ENCODE data around the gene DLG5. TPM values are rescaled to one million over a fixed set of nuclear protein-coding genes. Genes with fewer than 3 reads are reported as not detected.

DLG5 gene
- total RNA-seq, 1 experiment from 2014 or later = 31.7 TPM

- no peaks in the 10 kb centered on the region for H3K36me3 ChIP-seq (replicated peaks; ENCODE audit: control insufficient read depth, insufficient read depth, low read length)
- DNase-seq = no peak
Observed at GRCh38 chr10:77932016-77932715, 5.6 kb upstream of the DLG5 start.

GRCh38 chr10:77927402-77928246 lies 1.1 kb upstream of the DLG5 start:
- H3K36me3 ChIP-seq (replicated peaks; ENCODE audit: control insufficient read depth, insufficient read depth, low read length) = no peaks in the 10 kb centered on the region
- peak overlapping the region; percentile 86 for H3K4me3 ChIP-seq (ENCODE audit: insufficient read depth, low read depth, low read length)
- no peaks in the 10 kb centered on the region for H3K27me3 ChIP-seq (ENCODE audit: control insufficient read depth, insufficient read depth, low read length)
- DNase-seq = no peak

More at GRCh38 chr10:77932016-77932715, 5.6 kb upstream of the DLG5 start:
- Histone ChIP-seq H3K27me3 (ENCODE audit: control insufficient read depth, insufficient read depth, low read length) (no peaks in the 10 kb centered on the region), H3K4me3 (ENCODE audit: insufficient read depth, low read depth, low read length) (no peak overlapping the region)

GRCh38 chr10:77925795-77926565 lies 575 bp downstream of the DLG5 start:
- Histone ChIP-seq H3K4me3 (ENCODE audit: insufficient read depth, low read depth, low read length) (peak overlapping the region; percentile 86), H3K27me3 (ENCODE audit: control insufficient read depth, insufficient read depth, low read length) (no peaks in the 10 kb centered on the region), H3K36me3 (replicated peaks; ENCODE audit: control insufficient read depth, insufficient read depth, low read length) (no peaks in the 10 kb centered on the region)
- peak; percentile 83 for DNase-seq

GRCh38 chr10:77925410-77925794 lies 1.2 kb downstream of the DLG5 start:
- Histone ChIP-seq H3K4me3 (ENCODE audit: insufficient read depth, low read depth, low read length) (peak overlapping the region; percentile 86), H3K27me3 (ENCODE audit: control insufficient read depth, insufficient read depth, low read length) (no peaks in the 10 kb centered on the region), H3K36me3 (replicated peaks; ENCODE audit: control insufficient read depth, insufficient read depth, low read length) (no peaks in the 10 kb centered on the region)
- DNase-seq = peak; percentile 36

- Histone ChIP-seq H3K4me3 (ENCODE audit: insufficient read depth, low read depth, low read length) (no peak overlapping the region), H3K27me3 (ENCODE audit: control insufficient read depth, insufficient read depth, low read length) (no peaks in the 10 kb centered on the region), H3K36me3 (replicated peaks; ENCODE audit: control insufficient read depth, insufficient read depth, low read length) (no peaks in the 10 kb centered on the region)
- DNase-seq = peak; percentile 8
Observed at GRCh38 chr10:77922566-77923179, 3.9 kb downstream of the DLG5 start.

GRCh38 chr10:77922055-77922454 lies 4.5 kb downstream of the DLG5 start:
- Histone ChIP-seq H3K27me3 (ENCODE audit: control insufficient read depth, insufficient read depth, low read length) (no peaks in the 10 kb centered on the region), H3K4me3 (ENCODE audit: insufficient read depth, low read depth, low read length) (no peak overlapping the region), H3K36me3 (replicated peaks; ENCODE audit: control insufficient read depth, insufficient read depth, low read length) (no peaks in the 10 kb centered on the region)
- DNase-seq = peak; percentile 17

GRCh38 chr10:77921395-77921794 lies 5.2 kb downstream of the DLG5 start:
- H3K4me3 ChIP-seq (ENCODE audit: insufficient read depth, low read depth, low read length) = no peak overlapping the region

GRCh38 chr10:77920495-77920894 lies 6.1 kb downstream of the DLG5 start:
- Histone ChIP-seq H3K36me3 (replicated peaks; ENCODE audit: control insufficient read depth, insufficient read depth, low read length) (no peaks in the 10 kb centered on the region), H3K4me3 (ENCODE audit: insufficient read depth, low read depth, low read length) (no peak overlapping the region), H3K27me3 (ENCODE audit: control insufficient read depth, insufficient read depth, low read length) (no peaks in the 10 kb centered on the region)
- no peak for DNase-seq

More at GRCh38 chr10:77921395-77921794, 5.2 kb downstream of the DLG5 start:
- no peak for DNase-seq
- Histone ChIP-seq H3K27me3 (ENCODE audit: control insufficient read depth, insufficient read depth, low read length) (no peaks in the 10 kb centered on the region), H3K36me3 (replicated peaks; ENCODE audit: control insufficient read depth, insufficient read depth, low read length) (no peaks in the 10 kb centered on the region)

- no peak for DNase-seq
- Histone ChIP-seq H3K4me3 (ENCODE audit: insufficient read depth, low read depth, low read length) (no peak overlapping the region), H3K27me3 (ENCODE audit: control insufficient read depth, insufficient read depth, low read length) (no peaks in the 10 kb centered on the region), H3K36me3 (replicated peaks; ENCODE audit: control insufficient read depth, insufficient read depth, low read length) (no peaks in the 10 kb centered on the region)
Observed at GRCh38 chr10:77919713-77920108, 6.8 kb downstream of the DLG5 start.

GRCh38 chr10:77915319-77916105 lies 11.0 kb downstream of the DLG5 start:
- no peak for DNase-seq
- no peaks in the 10 kb centered on the region for H3K27me3 ChIP-seq (ENCODE audit: control insufficient read depth, insufficient read depth, low read length)
- no peaks in the 10 kb centered on the region for H3K36me3 ChIP-seq (replicated peaks; ENCODE audit: control insufficient read depth, insufficient read depth, low read length)
- H3K4me3 ChIP-seq (ENCODE audit: insufficient read depth, low read depth, low read length) = no peak overlapping the region

GRCh38 chr10:77913090-77913489 lies 13.5 kb downstream of the DLG5 start:
- Histone ChIP-seq H3K27me3 (ENCODE audit: control insufficient read depth, insufficient read depth, low read length) (no peaks in the 10 kb centered on the region), H3K4me3 (ENCODE audit: insufficient read depth, low read depth, low read length) (no peak overlapping the region), H3K36me3 (replicated peaks; ENCODE audit: control insufficient read depth, insufficient read depth, low read length) (no peaks in the 10 kb centered on the region)
- DNase-seq = no peak

GRCh38 chr10:77912576-77912975 lies 14.0 kb downstream of the DLG5 start:
- DNase-seq = no peak
- Histone ChIP-seq H3K4me3 (ENCODE audit: insufficient read depth, low read depth, low read length) (no peak overlapping the region), H3K36me3 (replicated peaks; ENCODE audit: control insufficient read depth, insufficient read depth, low read length) (no peaks in the 10 kb centered on the region), H3K27me3 (ENCODE audit: control insufficient read depth, insufficient read depth, low read length) (no peaks in the 10 kb centered on the region)

- no peak for DNase-seq
- Histone ChIP-seq H3K27me3 (ENCODE audit: control insufficient read depth, insufficient read depth, low read length) (no peaks in the 10 kb centered on the region), H3K4me3 (ENCODE audit: insufficient read depth, low read depth, low read length) (no peak overlapping the region), H3K36me3 (replicated peaks; ENCODE audit: control insufficient read depth, insufficient read depth, low read length) (no peaks in the 10 kb centered on the region)
Observed at GRCh38 chr10:77911535-77912123, 14.9 kb downstream of the DLG5 start.
